KMS-11 (cell line): ENCODE results near the gene ISLR2.

ENCODE experiments used
- H2AFZ ChIP-seq: fragments of 200-600 bp; sonication (generic); 2 replicates; pipeline ENCODE4 v1.6.1; 2016; ENCODE audit warnings: antibody characterized with exemption, mixed run types, low read depth
- H3K27ac ChIP-seq: fragments of 200-600 bp; sonication (generic); 2 replicates; pipeline ENCODE4 v1.6.1; 2016; ENCODE audit warnings: mild to moderate bottlenecking, mixed run types
- H3K27me3 ChIP-seq: fragments of 200-600 bp; sonication (generic); 2 replicates; pipeline ENCODE4 v1.6.1; 2017; ENCODE audit warnings: mild to moderate bottlenecking, low read depth, mixed run types, moderate library complexity; ENCODE audit not compliant: insufficient read depth
- H3K36me3 ChIP-seq: fragments of 200-600 bp; sonication (generic); 2 replicates; pipeline ENCODE4 v1.6.1; 2017; ENCODE audit warnings: mild to moderate bottlenecking, mixed run types; ENCODE audit not compliant: insufficient read depth
- H3K4me1 ChIP-seq: fragments of 200-600 bp; sonication (generic); 2 replicates; pipeline ENCODE4 v1.6.1; 2016; ENCODE audit warnings: mild to moderate bottlenecking, low read depth, mixed run types; ENCODE audit not compliant: poor library complexity, severe bottlenecking
- H3K4me2 ChIP-seq: fragments of 200-600 bp; sonication (generic); 2 replicates; pipeline ENCODE4 v1.7.0; 2016; ENCODE audit warnings: mild to moderate bottlenecking, mixed run types
- H3K4me3 ChIP-seq: fragments of 200-600 bp; sonication (generic); IDR thresholded peaks from 2 replicates; pipeline ENCODE4 v1.6.1; 2017; ENCODE audit warnings: low read depth, low read length, mixed read lengths; ENCODE audit not compliant: insufficient read depth
- H3K79me2 ChIP-seq: fragments of 200-600 bp; sonication (generic); 2 replicates; pipeline ENCODE4 v1.6.1; 2016; ENCODE audit warnings: low read depth, mixed run types; ENCODE audit not compliant: insufficient read depth
- H3K9ac ChIP-seq: fragments of 200-600 bp; sonication (generic); 2 replicates; pipeline ENCODE4 v1.6.1; 2016; ENCODE audit warnings: mild to moderate bottlenecking, mixed run types
- H4K20me1 ChIP-seq: fragments of 200-600 bp; sonication (generic); 2 replicates; pipeline ENCODE4 v1.6.1; 2016; ENCODE audit warnings: mild to moderate bottlenecking, mixed run types; ENCODE audit not compliant: insufficient read depth
- TF ChIP-seq, protein P1 (sequence below): fragments of 200-600 bp; sonication (generic); conservative IDR thresholded peaks from 2 replicates; pipeline ENCODE4 v1.6.1; 2017; ENCODE audit warnings: low read depth, mild to moderate bottlenecking, antibody characterized with exemption, low read length, moderate library complexity, mixed read lengths

The ISLR2 gene

DNA sequence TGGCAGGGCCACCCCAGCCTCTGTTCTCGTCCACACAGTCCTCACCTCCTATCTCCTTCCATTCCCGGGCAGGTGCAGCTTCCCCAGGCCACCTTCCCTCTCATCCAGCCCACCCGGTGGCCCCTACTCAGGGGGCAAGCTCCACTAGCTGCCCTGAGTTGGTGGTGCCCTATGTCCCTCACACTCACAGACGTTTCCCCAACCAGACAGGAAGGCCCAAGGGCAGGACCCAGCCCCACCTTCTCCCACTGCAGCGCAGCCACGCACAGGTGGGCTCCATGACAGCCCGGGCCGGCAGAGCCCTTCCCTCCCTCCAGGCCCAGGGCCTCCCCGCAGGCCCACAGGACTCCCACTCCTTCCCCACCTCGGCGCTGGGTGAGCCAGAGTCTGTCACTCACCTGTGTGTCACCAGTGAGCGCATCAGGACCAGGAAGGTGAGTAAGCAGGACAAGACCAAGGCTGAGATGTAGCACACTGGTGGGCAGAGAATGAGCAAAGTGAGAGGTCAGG lies 54.3 kb downstream of the ISLR2 start:
- no peaks in the 10 kb centered on the region for H3K79me2 ChIP-seq
- H3K27ac ChIP-seq = no peak overlapping the region
- no peaks in the 10 kb centered on the region for H3K4me1 ChIP-seq
- no peaks in the 10 kb centered on the region for H3K36me3 ChIP-seq
- H3K27me3 ChIP-seq = peaks cover 71% of the 10 kb centered on the region; the same call in 1 of the 2 replicates
- no peak overlapping the region for H3K4me2 ChIP-seq
- TF ChIP-seq, protein P1, sequence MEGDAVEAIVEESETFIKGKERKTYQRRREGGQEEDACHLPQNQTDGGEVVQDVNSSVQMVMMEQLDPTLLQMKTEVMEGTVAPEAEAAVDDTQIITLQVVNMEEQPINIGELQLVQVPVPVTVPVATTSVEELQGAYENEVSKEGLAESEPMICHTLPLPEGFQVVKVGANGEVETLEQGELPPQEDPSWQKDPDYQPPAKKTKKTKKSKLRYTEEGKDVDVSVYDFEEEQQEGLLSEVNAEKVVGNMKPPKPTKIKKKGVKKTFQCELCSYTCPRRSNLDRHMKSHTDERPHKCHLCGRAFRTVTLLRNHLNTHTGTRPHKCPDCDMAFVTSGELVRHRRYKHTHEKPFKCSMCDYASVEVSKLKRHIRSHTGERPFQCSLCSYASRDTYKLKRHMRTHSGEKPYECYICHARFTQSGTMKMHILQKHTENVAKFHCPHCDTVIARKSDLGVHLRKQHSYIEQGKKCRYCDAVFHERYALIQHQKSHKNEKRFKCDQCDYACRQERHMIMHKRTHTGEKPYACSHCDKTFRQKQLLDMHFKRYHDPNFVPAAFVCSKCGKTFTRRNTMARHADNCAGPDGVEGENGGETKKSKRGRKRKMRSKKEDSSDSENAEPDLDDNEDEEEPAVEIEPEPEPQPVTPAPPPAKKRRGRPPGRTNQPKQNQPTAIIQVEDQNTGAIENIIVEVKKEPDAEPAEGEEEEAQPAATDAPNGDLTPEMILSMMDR = no peak
- no peak overlapping the region for H3K9ac ChIP-seq
- H3K4me3 ChIP-seq = no peak overlapping the region
- no peaks in the 10 kb centered on the region for H4K20me1 ChIP-seq
- no peak overlapping the region for H2AFZ ChIP-seq

DNA sequence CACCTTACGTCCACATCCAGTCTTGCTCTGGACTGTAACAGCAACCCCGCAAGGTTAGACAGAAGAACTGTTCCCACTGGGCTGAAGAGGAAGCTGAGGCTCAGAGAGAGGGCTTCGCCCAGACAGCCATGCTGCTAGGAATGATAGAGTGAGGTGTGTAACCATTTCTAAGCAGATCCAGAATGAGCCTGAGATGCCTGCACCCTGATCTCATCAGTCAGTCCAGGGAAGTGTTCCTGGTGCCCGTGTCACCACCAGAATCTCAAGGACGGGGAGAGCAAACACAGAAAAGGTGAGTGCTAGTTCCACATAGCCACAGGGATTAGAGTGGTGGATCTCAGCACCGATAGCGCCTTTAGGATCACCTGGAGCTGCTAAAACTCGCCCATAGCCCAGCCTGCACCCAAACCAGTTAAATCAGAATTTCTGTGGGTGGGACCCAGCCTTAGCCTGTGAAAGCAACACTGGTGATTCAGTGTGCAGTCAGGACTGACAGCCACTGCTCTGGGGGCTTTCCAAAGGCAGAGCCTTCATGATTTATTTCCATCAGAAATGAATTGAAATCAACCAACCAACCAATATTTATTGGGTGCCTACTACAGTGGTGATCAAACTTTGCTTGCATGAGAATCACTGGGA lies 55.4 kb downstream of the ISLR2 start:
- TF ChIP-seq, protein P1 = no peak
- H3K36me3 ChIP-seq = no peaks in the 10 kb centered on the region
- H3K27ac ChIP-seq = no peak overlapping the region
- no peak overlapping the region for H3K9ac ChIP-seq
- H3K27me3 ChIP-seq = peaks cover 78% of the 10 kb centered on the region; the same call in 1 of the 2 replicates
- H4K20me1 ChIP-seq = no peaks in the 10 kb centered on the region
- H3K4me3 ChIP-seq = no peak overlapping the region
- H3K4me2 ChIP-seq = no peak overlapping the region
- no peaks in the 10 kb centered on the region for H3K4me1 ChIP-seq
- no peaks in the 10 kb centered on the region for H3K79me2 ChIP-seq
- no peak overlapping the region for H2AFZ ChIP-seq
